Measurements from ENCODE around the gene TAF4.

Gene TAF4

DNA sequence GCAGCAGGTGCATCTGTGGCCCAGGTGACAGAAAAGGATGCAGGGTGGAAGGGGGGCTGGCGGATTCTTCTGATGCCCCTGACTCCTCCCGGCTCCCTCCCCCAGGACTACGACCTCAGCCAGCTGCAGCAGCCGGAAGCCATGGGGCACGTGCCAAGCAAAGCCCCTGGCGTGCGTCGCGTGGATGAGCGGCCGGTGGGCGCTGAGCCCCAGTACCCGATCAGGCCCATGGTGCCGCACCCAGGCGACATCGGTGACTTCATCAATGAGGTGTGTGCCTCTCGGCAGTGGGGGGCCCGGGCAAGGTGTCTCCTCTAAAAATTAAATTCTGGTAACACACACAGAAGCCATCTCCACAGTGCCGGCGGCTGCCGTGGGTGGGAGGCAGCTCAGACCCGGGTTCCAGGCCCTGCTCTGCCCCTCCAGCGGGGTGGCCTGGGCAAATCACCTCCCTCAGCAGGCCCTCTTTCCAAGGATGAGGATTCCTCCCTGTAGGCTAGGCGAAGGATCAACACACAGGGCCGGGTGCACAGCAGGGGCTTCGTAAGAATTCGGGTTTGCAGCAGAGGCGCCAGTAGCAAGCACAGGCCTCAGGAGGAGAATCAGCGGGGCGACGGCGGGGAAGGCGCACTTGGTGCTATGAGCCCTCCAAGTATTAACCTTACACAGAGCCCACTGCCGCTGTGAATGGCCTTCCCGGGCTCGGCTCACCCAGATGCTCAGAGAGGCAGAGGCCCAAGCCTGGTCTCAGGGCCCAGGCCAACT is 131.5 kb downstream of the TAF4 start:
- no peak for DNase-seq

DNA sequence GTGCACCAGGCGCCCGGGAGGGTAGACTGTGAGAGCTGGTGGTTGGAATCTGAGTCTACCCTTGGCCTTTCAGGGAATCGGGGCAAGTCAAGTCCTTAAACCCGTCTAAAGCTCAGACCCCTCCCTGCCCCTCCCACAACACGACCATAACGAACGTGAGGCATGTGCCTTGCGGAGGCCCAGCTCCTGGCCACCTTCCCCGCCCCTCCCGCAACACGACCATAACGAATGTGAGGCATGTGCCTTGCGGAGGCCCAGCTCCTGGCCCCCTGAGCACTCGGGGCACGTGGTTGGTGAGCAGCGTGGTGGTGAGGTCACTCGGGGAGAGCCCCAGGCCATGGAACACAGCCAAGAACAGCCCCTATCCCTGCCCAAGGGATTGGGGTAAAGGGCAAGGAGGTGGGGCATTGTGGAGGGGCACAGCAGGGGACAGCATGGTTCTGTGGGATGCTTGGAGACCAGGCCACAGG is 132.2 kb downstream of the TAF4 start:
- no peak for DNase-seq

DNA sequence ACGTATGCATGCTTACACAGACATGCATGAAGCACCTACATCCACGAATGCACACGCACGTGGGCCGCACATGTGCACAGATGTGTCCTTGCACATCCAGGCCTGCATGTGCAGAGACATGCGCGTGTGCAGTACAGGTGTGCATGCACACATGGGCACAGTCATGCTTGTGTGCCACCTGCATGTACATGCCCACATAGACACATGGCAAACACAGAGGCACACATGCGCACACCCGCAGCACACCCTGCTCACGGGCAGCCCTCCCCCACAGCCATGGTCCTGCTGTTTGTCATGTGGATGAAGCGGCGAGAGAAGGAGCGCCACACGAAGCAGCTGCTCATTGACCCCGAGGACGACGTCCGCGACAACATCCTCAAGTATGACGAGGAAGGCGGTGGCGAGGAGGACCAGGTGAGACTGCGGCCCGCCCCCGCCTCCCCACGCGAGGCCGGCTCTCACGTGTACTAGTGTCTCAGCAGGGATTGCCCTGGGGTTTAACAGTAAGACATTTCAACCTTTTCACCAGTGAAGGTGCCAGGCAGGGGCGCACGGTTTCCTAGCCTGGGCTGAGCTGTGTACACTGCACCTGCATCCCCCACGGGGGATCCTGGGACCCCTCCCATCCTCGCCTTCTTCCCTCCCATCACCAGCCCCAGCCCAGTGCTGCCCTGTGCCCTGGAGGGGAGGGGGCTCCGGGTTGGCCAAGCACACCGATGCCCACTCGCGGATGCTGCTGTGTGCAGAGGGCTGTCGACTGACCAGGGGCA is 132.8 kb downstream of the TAF4 start:
- DNase-seq: no peak

DNA sequence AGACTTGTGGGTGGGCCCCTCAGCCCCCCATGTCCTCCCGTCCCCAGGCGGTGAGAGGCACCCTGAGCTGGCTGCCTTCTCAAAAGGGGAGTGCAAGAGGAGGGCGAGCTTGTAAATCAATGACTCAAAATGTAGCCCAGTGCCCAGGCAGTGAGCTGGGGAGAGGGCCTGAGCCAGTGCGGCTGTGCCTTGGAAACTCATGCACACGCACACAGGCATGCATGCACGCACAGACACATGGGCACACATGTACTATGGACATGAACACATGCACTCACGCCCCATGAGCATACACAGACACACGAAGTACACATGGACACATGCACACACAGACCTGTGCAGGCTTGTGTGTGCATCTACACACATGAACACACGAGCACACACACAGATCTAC is 133.5 kb downstream of the TAF4 start:
- no peak for DNase-seq

DNA sequence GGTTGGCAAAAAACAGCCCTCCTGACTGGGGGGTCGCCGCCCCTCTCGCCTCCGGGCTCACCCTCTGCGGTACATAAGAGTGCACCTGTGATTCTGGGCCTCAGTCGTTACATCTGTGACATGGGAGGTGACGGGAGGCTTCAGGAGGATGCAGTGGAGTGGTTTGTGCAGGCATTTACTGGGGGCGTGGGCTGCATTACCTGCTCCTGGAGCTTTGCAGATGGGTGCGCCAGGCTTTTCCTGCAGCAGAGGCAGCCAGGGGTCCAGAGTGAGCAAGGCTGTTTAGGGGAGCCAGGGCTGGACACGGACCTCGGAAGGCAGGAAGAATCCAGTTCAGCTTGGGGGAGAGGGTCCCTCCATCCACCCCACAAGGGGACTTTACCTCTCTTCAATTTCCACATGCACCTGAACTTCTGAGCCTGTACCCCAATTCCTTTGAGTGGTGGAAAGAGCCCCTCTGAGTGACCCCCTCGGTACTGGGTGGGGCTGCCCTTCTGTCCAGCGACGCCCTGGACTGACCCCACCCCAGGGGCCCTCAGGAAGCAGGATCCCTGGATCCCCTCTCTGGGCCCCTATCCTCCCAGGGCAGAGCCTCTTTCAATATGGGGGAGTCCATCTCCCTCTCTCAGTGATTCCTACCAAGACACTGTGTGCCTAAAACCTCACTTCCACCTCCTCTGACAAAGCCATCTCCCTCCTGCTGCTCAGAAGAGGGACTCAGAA is 134.0 kb downstream of the TAF4 start:
- DNase-seq: no peak

DNA sequence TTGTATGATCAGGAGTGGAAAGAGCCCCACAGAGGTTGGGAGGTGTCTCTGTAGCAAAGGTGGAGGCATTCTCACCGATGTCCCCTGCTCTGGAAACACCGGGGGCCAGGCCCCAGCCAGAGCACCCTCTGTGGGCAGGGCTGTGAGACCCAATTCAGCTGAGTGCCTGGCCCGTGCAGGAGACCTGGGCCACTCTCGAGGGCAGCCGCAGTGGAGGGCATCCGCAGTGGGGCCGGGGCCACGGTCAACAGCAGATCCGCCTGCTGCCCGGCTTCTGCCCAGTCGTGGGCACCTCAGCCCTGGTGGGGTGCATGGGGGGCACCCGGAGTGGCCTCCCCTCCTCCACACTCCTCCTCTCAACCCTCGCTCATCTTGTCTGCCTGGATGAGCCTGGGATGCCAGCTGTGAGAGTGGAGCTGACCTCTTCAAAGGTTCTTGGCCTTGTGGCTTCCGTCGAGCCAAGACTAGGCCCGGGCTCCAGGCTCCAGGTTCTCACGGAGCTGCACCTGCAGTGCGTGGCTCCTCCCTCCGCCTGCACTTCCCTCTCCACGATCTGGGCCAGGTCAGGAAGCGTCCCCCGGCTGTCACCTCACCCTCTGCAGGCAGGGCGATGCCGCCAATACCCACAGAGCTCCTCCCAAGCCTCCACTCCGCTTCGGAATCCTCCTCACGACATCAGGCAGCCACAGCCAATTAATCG is 134.8 kb downstream of the TAF4 start:
- no peak for DNase-seq

DNA sequence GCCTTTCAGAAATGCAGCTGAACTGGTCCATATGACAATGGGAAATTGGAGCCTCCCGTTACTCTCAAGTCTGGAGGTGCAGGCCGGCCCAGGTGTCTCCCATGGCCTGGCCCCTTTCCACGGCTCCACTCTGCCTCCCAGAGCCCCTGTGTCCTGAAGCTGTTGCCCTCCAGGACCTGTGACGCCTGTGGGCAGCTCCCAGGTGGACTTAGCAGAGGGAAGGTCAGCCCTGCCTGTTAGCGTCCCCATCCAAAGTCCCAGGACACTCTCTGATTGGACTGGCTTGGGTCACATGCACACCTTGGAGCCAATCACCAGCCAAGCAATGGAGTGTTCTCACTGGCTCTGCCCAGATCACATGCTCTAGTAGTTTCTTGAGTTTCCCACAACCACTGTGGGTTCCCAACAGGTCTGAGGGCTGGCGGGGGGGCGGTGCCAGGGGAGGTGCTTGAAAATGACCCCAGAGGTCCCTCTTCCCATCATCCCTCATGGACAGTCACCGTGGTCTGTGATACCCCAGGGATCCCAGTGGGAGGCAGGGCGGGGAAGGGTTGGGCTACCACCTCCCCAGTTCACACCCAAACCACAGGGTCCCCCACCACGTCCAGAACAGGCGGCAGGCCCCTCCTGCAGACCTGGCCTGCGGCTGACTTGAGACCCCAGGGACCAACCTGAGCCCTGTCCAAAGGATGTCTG is 135.6 kb downstream of the TAF4 start:
- DNase-seq: no peak

DNA sequence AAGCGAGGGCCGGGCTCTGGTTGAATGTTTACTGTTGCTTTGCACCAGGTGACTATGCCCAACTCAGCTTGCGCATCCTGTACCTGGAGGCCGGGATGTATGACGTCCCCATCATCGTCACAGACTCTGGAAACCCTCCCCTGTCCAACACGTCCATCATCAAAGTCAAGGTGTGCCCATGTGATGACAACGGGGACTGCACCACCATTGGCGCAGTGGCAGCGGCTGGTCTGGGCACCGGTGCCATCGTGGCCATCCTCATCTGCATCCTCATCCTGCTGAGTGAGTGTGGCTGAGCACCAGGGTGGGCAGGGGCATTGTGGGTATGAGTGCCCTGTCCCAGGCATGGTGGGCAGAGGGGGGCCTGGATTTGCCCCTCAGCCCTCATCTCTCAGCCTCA is 136.1 kb downstream of the TAF4 start:
- no peak for DNase-seq

DNA sequence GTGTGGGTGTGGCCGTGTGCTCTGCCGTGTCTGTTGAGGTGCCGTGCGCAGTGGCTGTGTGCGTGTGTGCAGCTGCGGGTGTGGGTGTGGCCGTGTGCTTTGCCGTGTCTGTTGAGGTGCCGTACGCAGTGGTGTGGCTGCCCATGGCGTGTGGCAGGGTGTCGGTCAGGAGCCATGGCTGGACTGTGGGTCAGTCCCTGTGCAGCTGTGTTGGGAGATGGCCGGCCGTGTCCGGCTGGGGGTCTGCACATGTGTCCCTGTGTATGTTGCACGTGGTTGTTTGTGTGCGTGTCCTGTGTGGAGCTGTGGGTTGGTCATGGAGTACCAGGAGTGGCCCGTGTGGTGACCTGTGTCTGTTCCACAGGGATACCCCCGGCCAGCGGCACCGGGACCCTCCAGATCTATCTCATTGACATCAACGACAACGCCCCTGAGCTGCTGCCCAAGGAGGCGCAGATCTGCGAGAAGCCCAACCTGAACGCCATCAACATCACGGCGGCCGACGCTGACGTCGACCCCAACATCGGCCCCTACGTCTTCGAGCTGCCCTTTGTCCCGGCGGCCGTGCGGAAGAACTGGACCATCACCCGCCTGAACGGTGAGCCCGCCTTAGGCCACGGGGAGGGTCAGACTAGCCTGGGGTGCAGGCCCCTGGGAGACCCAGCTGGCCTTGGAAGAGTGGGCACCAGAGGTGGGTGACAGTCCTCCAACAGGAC is 137.7 kb downstream of the TAF4 start:
- no peak for DNase-seq

DNA sequence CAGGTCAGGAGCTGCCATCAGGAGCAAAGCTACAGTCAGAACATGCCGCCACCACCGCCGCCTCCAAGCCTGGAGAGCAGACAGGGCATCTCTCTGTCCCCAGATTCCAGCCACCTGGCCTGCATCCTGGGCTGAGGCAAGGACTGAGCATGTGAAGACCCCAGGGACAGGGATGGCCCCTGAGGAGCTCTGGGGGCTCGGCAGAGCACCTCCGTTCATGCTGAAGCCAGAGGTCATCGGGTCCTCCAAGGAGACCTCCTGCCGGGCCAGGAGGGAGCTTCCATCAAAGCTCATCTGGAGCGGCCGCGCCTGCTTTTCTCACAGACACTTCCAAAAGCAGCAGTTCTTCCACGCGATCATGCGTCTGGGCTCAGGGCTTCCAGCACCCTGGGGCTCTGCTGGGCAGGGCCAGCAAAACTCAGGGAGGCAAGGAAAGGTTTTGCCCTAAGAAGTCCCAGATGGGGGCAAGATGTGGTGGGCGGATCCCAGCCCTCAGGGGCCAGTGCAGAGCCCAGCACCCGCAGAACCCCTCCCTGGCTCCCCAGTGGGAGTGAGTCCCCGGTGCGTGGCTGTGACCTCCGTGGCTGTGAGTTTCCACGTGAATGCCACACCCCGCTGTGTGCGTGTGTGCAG is 138.4 kb downstream of the TAF4 start:
- no peak for DNase-seq

DNA sequence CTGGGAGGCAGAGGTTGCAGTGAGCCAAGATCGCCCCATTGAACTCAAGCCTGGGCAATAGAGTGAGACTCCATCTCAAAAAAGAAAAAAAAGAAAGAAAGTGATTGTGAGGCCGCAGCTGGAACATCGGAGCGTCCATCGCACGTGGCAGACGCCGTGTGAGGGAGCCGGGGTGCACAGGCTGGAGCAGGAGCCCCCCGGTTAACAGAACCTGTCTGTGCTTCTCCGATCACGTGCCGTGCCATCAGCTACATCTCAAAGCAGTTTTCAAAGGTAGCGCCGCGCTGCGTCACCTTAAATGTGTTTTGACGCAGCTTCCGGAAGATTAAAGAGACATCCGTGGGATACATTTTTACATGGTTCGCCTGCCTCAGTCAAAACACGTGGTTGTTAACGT is 138.9 kb downstream of the TAF4 start:
- no peak for DNase-seq

DNA sequence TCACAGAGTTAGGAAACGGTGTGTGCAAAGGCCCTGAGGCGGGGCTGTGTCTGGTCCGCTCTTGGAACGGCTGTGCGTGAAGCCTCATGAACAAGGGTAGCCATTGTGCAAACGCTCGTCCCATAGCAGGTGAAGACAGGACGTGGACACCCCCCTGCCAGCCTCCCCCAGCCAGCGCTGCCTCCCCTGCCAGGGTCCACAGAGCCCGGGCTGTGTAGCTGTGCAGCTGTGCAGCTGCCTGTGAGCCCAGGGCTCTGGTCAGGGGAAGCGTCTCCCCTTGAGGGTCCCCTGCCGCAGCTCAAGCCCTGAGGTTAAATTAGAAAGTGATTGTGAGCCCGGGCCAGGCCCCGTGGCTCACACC is 139.4 kb downstream of the TAF4 start:
- DNase-seq: no peak

DNA sequence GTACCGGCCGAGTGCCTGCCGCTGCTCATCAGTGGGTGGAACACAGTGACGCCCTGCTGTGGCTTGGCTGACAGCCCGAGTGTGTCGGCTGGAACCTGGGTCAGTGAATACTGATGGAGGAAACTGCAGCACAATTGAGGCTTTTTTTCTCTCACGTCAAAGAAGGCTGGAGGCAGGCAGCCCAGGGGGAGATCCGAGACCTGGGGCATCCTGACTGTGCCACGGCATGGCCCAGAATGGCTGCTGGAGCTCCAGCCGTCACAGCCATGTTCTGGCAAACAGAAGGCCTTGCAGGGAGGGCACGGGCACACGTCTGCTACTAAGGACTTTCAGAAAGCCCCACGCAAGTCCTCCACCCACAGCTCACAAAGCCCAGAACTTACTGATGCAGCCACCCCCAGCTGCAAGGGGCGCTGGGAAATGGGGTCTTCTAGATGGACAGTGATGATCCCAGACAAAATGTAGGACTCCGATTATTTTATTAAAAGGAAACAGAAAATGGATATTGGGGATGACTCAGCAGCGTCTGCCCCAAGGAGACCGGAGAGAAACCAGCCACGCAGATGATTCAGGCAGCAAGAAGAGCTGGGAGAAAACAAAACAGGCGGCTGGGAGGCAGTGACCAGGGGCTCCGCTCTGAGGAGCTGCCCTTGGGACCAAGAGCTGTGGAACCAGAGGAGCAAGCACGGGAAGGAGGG is 140.0 kb downstream of the TAF4 start:
- DNase-seq: no peak

DNA sequence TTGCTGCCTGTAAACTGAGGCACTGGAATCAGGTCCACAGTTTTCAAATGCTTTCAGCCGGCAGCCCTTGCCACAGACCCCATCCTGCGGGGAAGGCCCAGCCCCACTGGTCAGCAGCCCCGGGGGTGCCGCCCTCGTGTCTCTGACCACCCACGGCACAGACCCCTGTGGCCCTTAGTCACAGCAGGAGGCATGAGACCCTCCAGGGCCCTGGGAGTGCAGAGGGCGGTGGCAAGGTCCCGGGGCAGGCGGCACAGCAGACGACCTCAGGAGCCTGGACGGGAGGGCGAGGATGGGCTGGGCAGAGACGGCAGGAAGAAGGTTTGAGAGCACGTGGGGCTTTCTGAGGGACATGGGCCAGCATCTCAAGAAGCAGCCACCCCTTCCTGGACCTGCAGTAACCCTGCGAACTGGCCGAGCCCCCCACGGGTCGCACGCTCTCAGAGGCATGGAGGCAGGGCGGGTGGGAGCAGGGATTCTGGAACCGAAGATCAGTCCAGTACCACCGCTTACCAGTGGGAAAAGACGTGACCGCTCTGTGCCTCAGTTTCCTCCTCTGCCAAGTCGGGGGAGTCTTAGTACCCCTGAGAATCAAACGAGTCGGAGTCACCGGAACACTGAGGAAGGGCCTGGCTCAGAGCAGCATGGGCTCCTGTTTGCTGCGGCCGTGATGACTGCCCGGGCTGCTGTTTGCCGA is 140.7 kb downstream of the TAF4 start:
- DNase-seq: no peak
